GM23248 (cell line): ENCODE results near the gene LMO2.

Source experiments
- EZH2 ChIP-seq: fragments of 200-600 bp; sonication (generic); IDR thresholded peaks from 2 replicates; pipeline ENCODE4 v1.6.1; 2018; ENCODE audit warnings: antibody characterized with exemption, mild to moderate bottlenecking; ENCODE audit not compliant: insufficient read depth, poor library complexity, severe bottlenecking
- EZH2phosphoT487 ChIP-seq: fragments of 200-600 bp; sonication (generic); IDR thresholded peaks from 2 replicates; pipeline ENCODE4 v1.6.1; 2018; ENCODE audit warnings: antibody characterized with exemption, moderate library complexity, mild to moderate bottlenecking, low read depth; ENCODE audit not compliant: insufficient read depth

GRCh38 chr11:33891714-33892327 is at the start of gene LMO2:
- TF ChIP-seq EZH2 (no peak), EZH2phosphoT487 (no peak)
